GM23338 (cell line): ENCODE measurements around the gene HPS3. TPM values are rescaled to one million over a fixed set of nuclear protein-coding genes. Genes with fewer than 3 reads are reported as not detected.
A peak's percentile ranks its signal among the peaks of the same experiment; 100 is the strongest.

ENCODE experiments used
- ATAC-seq: fragments of 200-7000 bp; cut with Tn5 transposase; 3 replicates; pipeline ENCODE4 v1.9.1; 2020
- DNase-seq: peaks from one replicate; pipeline ENCODE4 v3.0.0-alpha.2; 2015; ENCODE audit warnings: low spot score
- H2AFZ ChIP-seq: fragments of 200-600 bp; sonication (generic); 2 replicates; pipeline ENCODE4 v1.8.0; 2016; ENCODE audit warnings: antibody characterized with exemption, mild to moderate bottlenecking, moderate library complexity
- H3F3A ChIP-seq: fragments of 200-600 bp; sonication (generic); replicated peaks from 2 replicates; pipeline ENCODE4 v1.8.0; 2017; ENCODE audit warnings: antibody characterized with exemption, mixed run types, low read depth
- H3K27ac ChIP-seq: fragments of 200-600 bp; sonication (generic); 2 replicates; pipeline ENCODE4 v1.6.1; 2016; ENCODE audit warnings: low read depth
- H3K27me3 ChIP-seq: fragments of 200-600 bp; sonication (generic); 2 replicates; pipeline ENCODE4 v1.8.0; 2016; ENCODE audit warnings: mild to moderate bottlenecking, mixed run types, moderate library complexity; ENCODE audit not compliant: insufficient read depth
- H3K36me3 ChIP-seq: fragments of 200-600 bp; sonication (generic); 2 replicates; pipeline ENCODE4 v1.8.0; 2016; ENCODE audit warnings: mild to moderate bottlenecking; ENCODE audit not compliant: insufficient read depth
- H3K4me1 ChIP-seq: fragments of 200-600 bp; sonication (generic); 2 replicates; pipeline ENCODE4 v1.8.0; 2016; ENCODE audit warnings: mild to moderate bottlenecking, moderate library complexity; ENCODE audit not compliant: insufficient read depth
- H3K4me2 ChIP-seq: fragments of 200-600 bp; sonication (generic); 2 replicates; pipeline ENCODE4 v1.7.1; 2017; ENCODE audit warnings: mixed run types
- H3K4me3 ChIP-seq: fragments of 200-600 bp; sonication (generic); 2 replicates; pipeline ENCODE4 v1.6.1; 2016; ENCODE audit warnings: mixed run types
- H3K79me2 ChIP-seq: fragments of 200-600 bp; sonication (generic); replicated peaks from 2 replicates; pipeline ENCODE4 v1.8.0; 2017; ENCODE audit warnings: mild to moderate bottlenecking; ENCODE audit not compliant: insufficient read depth
- H3K9me2 ChIP-seq: fragments of 200-600 bp; sonication (generic); 2 replicates; pipeline ENCODE4 v1.8.0; 2017; ENCODE audit not compliant: insufficient read depth
- H4K20me1 ChIP-seq: fragments of 200-600 bp; sonication (generic); replicated peaks from 2 replicates; pipeline ENCODE4 v1.8.0; 2017; ENCODE audit warnings: mild to moderate bottlenecking; ENCODE audit not compliant: insufficient read depth
- H3K27ac Mint-ChIP-seq: 2 replicates; pipeline ENCODE4 v1.8.0; 2020; ENCODE audit warnings: inconsistent platforms, mild to moderate bottlenecking, moderate library complexity, mixed read lengths
- H3K27me3 Mint-ChIP-seq: 3 replicates; pipeline ENCODE4 v1.8.0; 2022; ENCODE audit warnings: low read depth, mild to moderate bottlenecking, moderate library complexity, mixed read lengths, inconsistent platforms; ENCODE audit not compliant: insufficient read depth, poor library complexity
- H3K36me3 Mint-ChIP-seq: 3 replicates; pipeline ENCODE4 v1.8.0; 2021; ENCODE audit warnings: low read depth, mild to moderate bottlenecking, inconsistent platforms, moderate library complexity, mixed read lengths
- H3K4me1 Mint-ChIP-seq: 3 replicates; pipeline ENCODE4 v1.8.0; 2020; ENCODE audit warnings: mild to moderate bottlenecking, inconsistent platforms, mixed read lengths
- H3K4me3 Mint-ChIP-seq: 3 replicates; pipeline ENCODE4 v1.8.0; 2021; ENCODE audit warnings: moderate library complexity, mild to moderate bottlenecking, inconsistent platforms, mixed read lengths
- H3K9me3 Mint-ChIP-seq: 3 replicates; pipeline ENCODE4 v1.8.0; 2020; ENCODE audit warnings: moderate library complexity, mild to moderate bottlenecking, inconsistent platforms, mixed read lengths
- ETS1 ChIP-seq: IDR thresholded peaks from 2 replicates; pipeline ENCODE4 v1.6.1; 2016; ENCODE audit warnings: antibody characterized with exemption
- JUNB ChIP-seq: IDR thresholded peaks from one replicate; pipeline ENCODE4 v1.6.1; 2016; ENCODE audit warnings: antibody characterized with exemption; ENCODE audit not compliant: unreplicated experiment
- NANOG ChIP-seq: IDR thresholded peaks from 2 replicates; pipeline ENCODE4 v1.6.1; 2016; ENCODE audit warnings: antibody characterized with exemption, borderline replicate concordance
- POLR2AphosphoS5 ChIP-seq: IDR thresholded peaks from 2 replicates; pipeline ENCODE4 v1.6.1; 2016; ENCODE audit warnings: antibody characterized with exemption, low read depth
- ZNF331 ChIP-seq: fragments of 250-450 bp; sonication (Bioruptor Pico); IDR thresholded peaks from 2 replicates; pipeline ENCODE4 v1.5.0; 2020; ENCODE audit warnings: low read depth, mild to moderate bottlenecking, moderate library complexity
- ZNF462 ChIP-seq: fragments of 250-450 bp; sonication (Bioruptor Pico); IDR thresholded peaks from 2 replicates; pipeline ENCODE4 v1.5.0; 2020; ENCODE audit warnings: mild to moderate bottlenecking, moderate library complexity
- polyA plus RNA-seq: library from polyadenylated mRNA; unstranded; fragments of >200 nt; fragmentation: Nextera tagmentation; extraction: Ambion mirVana; gene quantifications from 2 replicates; pipeline ENCODE4 v1.2.1, GENCODE V29; 2016
- total RNA-seq: library from RNA; depleted of rRNA; stranded (reverse); fragments of >200 nt; shearing (Covaris generic); gene quantifications from 2 replicates; pipeline ENCODE4 v1.2.3, GENCODE V29; 2014

Gene HPS3
- total and polyA plus RNA-seq, 2 experiments from 2014 or later = 41.7 to 66.8 TPM

GRCh38 chr3:149181182-149181581 lies 51.7 kb downstream of the HPS3 start (continued):
- no peak for TF ChIP-seq ZNF462 (CRISPR knock-in tag)

- no peak overlapping the region for H3K27ac Mint-ChIP-seq
- TF ChIP-seq JUNB = no peak
- TF ChIP-seq POLR2AphosphoS5 = peak; percentile 39; the same call in 1 of the 2 replicates
- TF ChIP-seq ZNF331 (CRISPR knock-in tag) = no peak
- TF ChIP-seq NANOG = no peak
- no peak for TF ChIP-seq ETS1
- Histone ChIP-seq H3K36me3 (no peaks in the 10 kb centered on the region), H3K4me3 (no peak overlapping the region), H2AFZ (no peak overlapping the region), H3K79me2 (no peaks in the 10 kb centered on the region), H4K20me1 (no peaks in the 10 kb centered on the region), H3K4me1 (peaks cover 28% of the 10 kb centered on the region), H3K27ac (no peak overlapping the region), H3K27me3 (no peaks in the 10 kb centered on the region), H3K4me2 (no peak overlapping the region), H3F3A (no peaks in the 10 kb centered on the region), H3K9me2 (0 out of 2 replicates have a peak, but pooled peaks cover 3% of the 10 kb centered on the region)
- DNase-seq = no peak
- H3K27me3 Mint-ChIP-seq = peaks cover 4% of the 10 kb centered on the region
- peaks cover 32% of the 10 kb centered on the region for H3K4me1 Mint-ChIP-seq
- no peak for ATAC-seq
- peaks cover 29% of the 10 kb centered on the region for H3K36me3 Mint-ChIP-seq
- peaks cover 7% of the 10 kb centered on the region for H3K9me3 Mint-ChIP-seq
- no peak overlapping the region for H3K4me3 Mint-ChIP-seq
Observed at GRCh38 chr3:149186219-149186618, 56.8 kb downstream of the HPS3 start.
